WTC11 (cell line): ENCODE data around the gene GPC5. TPM values are rescaled to one million over a fixed set of nuclear protein-coding genes. Genes with fewer than 3 reads are reported as not detected.

Source experiments
- ATAC-seq: fragments of 200-7000 bp; cut with Tn5 transposase; 2 replicates; pipeline ENCODE4 v1.10.0; 2021; ENCODE audit warnings: mild to moderate bottlenecking, moderate library complexity
- CTCF ChIA-PET: fragments of 300-600 bp; sonication (Branson Sonifier 250); formaldehyde crosslinking; loops from one replicate; lab custom pipeline; 2021; ENCODE audit warnings: antibody characterized with exemption; lab: Charles Lee
- POLR2A ChIA-PET: fragments of 350-600 bp; sonication (Branson Sonifier 250); formaldehyde crosslinking; loops from one replicate; lab custom pipeline; 2021; ENCODE audit warnings: antibody characterized with exemption; lab: Charles Lee
- DNase-seq: peaks from one replicate; pipeline ENCODE4 v3.0.0; 2021; ENCODE audit warnings: low spot score
- H3K27ac Mint-ChIP-seq: 2 replicates; pipeline ENCODE4 v1.8.0; 2021; ENCODE audit warnings: mixed read lengths
- H3K27me3 Mint-ChIP-seq: 2 replicates; pipeline ENCODE4 v1.8.0; 2021; ENCODE audit warnings: low read depth, mild to moderate bottlenecking, moderate library complexity, mixed read lengths
- H3K36me3 Mint-ChIP-seq: 2 replicates; pipeline ENCODE4 v1.8.0; 2021; ENCODE audit warnings: mixed read lengths
- H3K4me1 Mint-ChIP-seq: 2 replicates; pipeline ENCODE4 v1.8.0; 2022; ENCODE audit warnings: mixed read lengths
- H3K4me3 Mint-ChIP-seq: 2 replicates; pipeline ENCODE4 v1.8.0; 2021; ENCODE audit warnings: mild to moderate bottlenecking, moderate library complexity, mixed read lengths
- H3K9me3 Mint-ChIP-seq: 2 replicates; pipeline ENCODE4 v1.8.0; 2021; ENCODE audit warnings: mixed read lengths
- AFF4 ChIP-seq: sonication (generic); formaldehyde crosslinking; IDR thresholded peaks from 2 replicates; pipeline ENCODE4 v1.8.1; 2023; ENCODE audit warnings: mild to moderate bottlenecking, missing genetic modification reagents, borderline replicate concordance
- ATF1 ChIP-seq: sonication (generic); formaldehyde crosslinking; IDR thresholded peaks from 2 replicates; pipeline ENCODE4 v1.8.1; 2023; ENCODE audit warnings: mild to moderate bottlenecking, moderate library complexity, missing genetic modification reagents
- FOXP1 ChIP-seq: sonication (generic); formaldehyde crosslinking; IDR thresholded peaks from 2 replicates; pipeline ENCODE4 v1.8.0; 2022; ENCODE audit warnings: missing genetic modification reagents, mild to moderate bottlenecking, moderate library complexity, borderline replicate concordance
- GTF2I ChIP-seq: fragments of 250-450 bp; sonication (Bioruptor Pico); conservative IDR thresholded peaks from 2 replicates; pipeline ENCODE4 v1.4.0; 2021; ENCODE audit warnings: mild to moderate bottlenecking
- MAX ChIP-seq: sonication (generic); formaldehyde crosslinking; IDR thresholded peaks from 2 replicates; pipeline ENCODE4 v1.8.0; 2022; ENCODE audit warnings: mild to moderate bottlenecking, missing genetic modification reagents
- NFATC4 ChIP-seq: fragments of 250-450 bp; sonication (Bioruptor Pico); IDR thresholded peaks from 2 replicates; pipeline ENCODE4 v1.9.0; 2021; ENCODE audit warnings: mild to moderate bottlenecking
- SOX15 ChIP-seq: fragments of 250-450 bp; sonication (Bioruptor Pico); IDR thresholded peaks from 2 replicates; pipeline ENCODE4 v1.9.0; 2021; ENCODE audit warnings: mild to moderate bottlenecking
- TCF7 ChIP-seq: sonication (generic); formaldehyde crosslinking; IDR thresholded peaks from 2 replicates; pipeline ENCODE4 v1.8.0; 2022; ENCODE audit warnings: mild to moderate bottlenecking, low read depth, missing genetic modification reagents, moderate library complexity
- ZNF232 ChIP-seq: sonication (generic); formaldehyde crosslinking; IDR thresholded peaks from 2 replicates; pipeline ENCODE4 v1.8.0; 2022; ENCODE audit warnings: mild to moderate bottlenecking, missing genetic modification reagents
- ZNF263 ChIP-seq: sonication (generic); formaldehyde crosslinking; IDR thresholded peaks from 2 replicates; pipeline ENCODE4 v1.8.1; 2022; ENCODE audit warnings: low read depth, mild to moderate bottlenecking, moderate library complexity, missing genetic modification reagents
- ZNF423 ChIP-seq: fragments of 250-450 bp; sonication (Bioruptor Pico); IDR thresholded peaks from 2 replicates; pipeline ENCODE4 v2.1.2; 2022; ENCODE audit warnings: mild to moderate bottlenecking, moderate library complexity
- total RNA-seq: library from RNA; stranded (reverse); gene quantifications from 3 replicates; pipeline ENCODE4 v1.2.3, GENCODE V29; 2021
- TF ChIP-seq, protein P1 (sequence below): fragments of 250-450 bp; sonication (Bioruptor Pico); IDR thresholded peaks from 2 replicates; pipeline ENCODE4 v2.1.2; 2022; ENCODE audit warnings: mild to moderate bottlenecking, moderate library complexity
- TF ChIP-seq, protein P2 (sequence below): sonication (generic); formaldehyde crosslinking; IDR thresholded peaks from 2 replicates; pipeline ENCODE4 v1.8.1; 2022; ENCODE audit warnings: missing genetic modification reagents, borderline replicate concordance
- TF ChIP-seq, protein P3 (sequence below): fragments of 200-600 bp; IDR thresholded peaks from 2 replicates; pipeline ENCODE4 v1.8.0; 2022; ENCODE audit warnings: antibody characterized with exemption
- TF ChIP-seq, protein P4 (sequence below): sonication (generic); formaldehyde crosslinking; IDR thresholded peaks from 2 replicates; pipeline ENCODE4 v1.8.0; 2022; ENCODE audit warnings: mild to moderate bottlenecking, missing genetic modification reagents
- TF ChIP-seq, protein P5 (sequence below): sonication (generic); formaldehyde crosslinking; IDR thresholded peaks from 2 replicates; pipeline ENCODE4 v1.8.1; 2022; ENCODE audit warnings: low read depth, missing genetic modification reagents, borderline replicate concordance

Gene GPC5
- total RNA-seq, 1 experiment from 2014 or later, result 0.46 TPM

DNA sequence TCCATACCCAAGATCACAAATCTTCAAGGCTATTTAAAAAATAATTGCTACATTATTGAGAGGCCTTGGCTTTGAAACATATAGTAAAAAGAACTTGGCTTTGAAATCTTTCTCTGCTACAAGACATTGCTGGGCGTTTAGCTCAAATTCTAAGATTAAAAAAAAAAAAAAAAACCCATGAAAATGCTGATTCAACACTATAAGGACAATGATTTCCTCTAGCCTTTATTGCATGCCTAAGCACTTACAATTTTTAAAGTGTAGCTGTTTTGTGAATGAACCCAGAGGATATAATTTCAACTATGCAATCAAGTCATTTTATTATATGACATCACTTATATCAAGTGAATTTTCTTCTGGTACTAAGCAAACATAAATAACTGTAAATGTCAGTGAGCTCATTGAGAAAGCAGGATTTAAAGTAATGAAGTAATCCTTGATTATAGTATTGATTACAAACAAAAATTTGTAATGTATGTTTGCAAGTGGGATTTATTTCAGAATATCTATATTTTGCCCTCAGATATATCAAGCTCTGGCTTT lies 1488.2 kb downstream of the GPC5 start (continued):
- TF ChIP-seq AFF4, result no peak
- TF ChIP-seq ZNF232 (CRISPR knock-in tag), result no peak
- TF ChIP-seq, protein P1, sequence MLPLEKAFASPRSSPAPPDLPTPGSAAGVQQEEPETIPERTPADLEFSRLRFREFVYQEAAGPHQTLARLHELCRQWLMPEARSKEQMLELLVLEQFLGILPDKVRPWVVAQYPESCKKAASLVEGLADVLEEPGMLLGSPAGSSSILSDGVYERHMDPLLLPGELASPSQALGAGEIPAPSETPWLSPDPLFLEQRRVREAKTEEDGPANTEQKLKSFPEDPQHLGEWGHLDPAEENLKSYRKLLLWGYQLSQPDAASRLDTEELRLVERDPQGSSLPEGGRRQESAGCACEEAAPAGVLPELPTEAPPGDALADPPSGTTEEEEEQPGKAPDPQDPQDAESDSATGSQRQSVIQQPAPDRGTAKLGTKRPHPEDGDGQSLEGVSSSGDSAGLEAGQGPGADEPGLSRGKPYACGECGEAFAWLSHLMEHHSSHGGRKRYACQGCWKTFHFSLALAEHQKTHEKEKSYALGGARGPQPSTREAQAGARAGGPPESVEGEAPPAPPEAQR (CRISPR knock-in tag), result no peak
- TF ChIP-seq, all 79 proteins: peak for 0

DNA sequence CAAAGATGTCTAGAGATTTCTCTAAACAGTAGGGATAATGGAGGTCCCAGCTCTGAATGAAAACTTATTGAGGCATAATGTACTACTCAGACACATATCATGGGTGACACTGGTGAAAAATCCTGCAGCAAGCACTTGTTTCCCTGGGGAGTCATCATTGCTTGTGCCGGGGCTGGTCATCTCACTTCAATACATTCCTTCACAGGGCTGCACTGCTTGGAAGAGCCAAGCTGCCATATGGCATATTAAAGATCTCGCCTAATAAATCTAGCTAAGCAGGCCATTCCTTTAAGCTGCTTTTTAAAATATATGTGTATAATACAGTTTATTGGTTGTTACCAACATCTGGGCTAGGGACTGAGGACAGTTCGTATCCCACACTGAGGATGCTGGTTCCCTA lies 1496.0 kb downstream of the GPC5 start:
- CTCF ChIA-PET, result interaction anchor here (0.6 kb wide), 1 partner anchor 1237 kb away, joined by 3 read pairs; no protein-coding TSS in a partner anchor
- no peak overlapping the region for H3K27ac Mint-ChIP-seq

More for the DNA sequence above, 1496.0 kb downstream of the GPC5 start:
- Mint-ChIP-seq H3K36me3 (no peaks in the 10 kb centered on the region), H3K27me3 (peaks cover 10% of the 10 kb centered on the region), H3K9me3 (peaks cover 15% of the 10 kb centered on the region), H3K4me1 (peaks cover 6% of the 10 kb centered on the region), H3K4me3 (no peak overlapping the region)
- POLR2A ChIA-PET, result no interaction called here
- TF ChIP-seq NFATC4 (CRISPR knock-in tag) (no peak), SOX15 (CRISPR knock-in tag) (no peak), FOXP1 (CRISPR knock-in tag) (no peak), GTF2I (CRISPR knock-in tag) (no peak), TCF7 (no peak), AFF4 (no peak), ZNF423 (CRISPR knock-in tag) (no peak), ATF1 (CRISPR knock-in tag) (no peak), ZNF263 (CRISPR knock-in tag) (no peak), MAX (CRISPR knock-in tag) (no peak)
- TF ChIP-seq, protein P2, sequence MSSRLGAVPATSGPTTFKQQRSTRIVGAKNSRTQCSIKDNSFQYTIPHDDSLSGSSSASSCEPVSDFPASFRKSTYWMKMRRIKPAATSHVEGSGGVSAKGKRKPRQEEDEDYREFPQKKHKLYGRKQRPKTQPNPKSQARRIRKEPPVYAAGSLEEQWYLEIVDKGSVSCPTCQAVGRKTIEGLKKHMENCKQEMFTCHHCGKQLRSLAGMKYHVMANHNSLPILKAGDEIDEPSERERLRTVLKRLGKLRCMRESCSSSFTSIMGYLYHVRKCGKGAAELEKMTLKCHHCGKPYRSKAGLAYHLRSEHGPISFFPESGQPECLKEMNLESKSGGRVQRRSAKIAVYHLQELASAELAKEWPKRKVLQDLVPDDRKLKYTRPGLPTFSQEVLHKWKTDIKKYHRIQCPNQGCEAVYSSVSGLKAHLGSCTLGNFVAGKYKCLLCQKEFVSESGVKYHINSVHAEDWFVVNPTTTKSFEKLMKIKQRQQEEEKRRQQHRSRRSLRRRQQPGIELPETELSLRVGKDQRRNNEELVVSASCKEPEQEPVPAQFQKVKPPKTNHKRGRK, result no peak
- TF ChIP-seq, protein P3, sequence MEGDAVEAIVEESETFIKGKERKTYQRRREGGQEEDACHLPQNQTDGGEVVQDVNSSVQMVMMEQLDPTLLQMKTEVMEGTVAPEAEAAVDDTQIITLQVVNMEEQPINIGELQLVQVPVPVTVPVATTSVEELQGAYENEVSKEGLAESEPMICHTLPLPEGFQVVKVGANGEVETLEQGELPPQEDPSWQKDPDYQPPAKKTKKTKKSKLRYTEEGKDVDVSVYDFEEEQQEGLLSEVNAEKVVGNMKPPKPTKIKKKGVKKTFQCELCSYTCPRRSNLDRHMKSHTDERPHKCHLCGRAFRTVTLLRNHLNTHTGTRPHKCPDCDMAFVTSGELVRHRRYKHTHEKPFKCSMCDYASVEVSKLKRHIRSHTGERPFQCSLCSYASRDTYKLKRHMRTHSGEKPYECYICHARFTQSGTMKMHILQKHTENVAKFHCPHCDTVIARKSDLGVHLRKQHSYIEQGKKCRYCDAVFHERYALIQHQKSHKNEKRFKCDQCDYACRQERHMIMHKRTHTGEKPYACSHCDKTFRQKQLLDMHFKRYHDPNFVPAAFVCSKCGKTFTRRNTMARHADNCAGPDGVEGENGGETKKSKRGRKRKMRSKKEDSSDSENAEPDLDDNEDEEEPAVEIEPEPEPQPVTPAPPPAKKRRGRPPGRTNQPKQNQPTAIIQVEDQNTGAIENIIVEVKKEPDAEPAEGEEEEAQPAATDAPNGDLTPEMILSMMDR, result no peak
- TF ChIP-seq, protein P4, sequence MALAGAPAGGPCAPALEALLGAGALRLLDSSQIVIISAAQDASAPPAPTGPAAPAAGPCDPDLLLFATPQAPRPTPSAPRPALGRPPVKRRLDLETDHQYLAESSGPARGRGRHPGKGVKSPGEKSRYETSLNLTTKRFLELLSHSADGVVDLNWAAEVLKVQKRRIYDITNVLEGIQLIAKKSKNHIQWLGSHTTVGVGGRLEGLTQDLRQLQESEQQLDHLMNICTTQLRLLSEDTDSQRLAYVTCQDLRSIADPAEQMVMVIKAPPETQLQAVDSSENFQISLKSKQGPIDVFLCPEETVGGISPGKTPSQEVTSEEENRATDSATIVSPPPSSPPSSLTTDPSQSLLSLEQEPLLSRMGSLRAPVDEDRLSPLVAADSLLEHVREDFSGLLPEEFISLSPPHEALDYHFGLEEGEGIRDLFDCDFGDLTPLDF (CRISPR knock-in tag), result no peak
- TF ChIP-seq, protein P5, sequence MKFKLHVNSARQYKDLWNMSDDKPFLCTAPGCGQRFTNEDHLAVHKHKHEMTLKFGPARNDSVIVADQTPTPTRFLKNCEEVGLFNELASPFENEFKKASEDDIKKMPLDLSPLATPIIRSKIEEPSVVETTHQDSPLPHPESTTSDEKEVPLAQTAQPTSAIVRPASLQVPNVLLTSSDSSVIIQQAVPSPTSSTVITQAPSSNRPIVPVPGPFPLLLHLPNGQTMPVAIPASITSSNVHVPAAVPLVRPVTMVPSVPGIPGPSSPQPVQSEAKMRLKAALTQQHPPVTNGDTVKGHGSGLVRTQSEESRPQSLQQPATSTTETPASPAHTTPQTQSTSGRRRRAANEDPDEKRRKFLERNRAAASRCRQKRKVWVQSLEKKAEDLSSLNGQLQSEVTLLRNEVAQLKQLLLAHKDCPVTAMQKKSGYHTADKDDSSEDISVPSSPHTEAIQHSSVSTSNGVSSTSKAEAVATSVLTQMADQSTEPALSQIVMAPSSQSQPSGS (CRISPR knock-in tag), result no peak
- no peak for DNase-seq
- no peak for ATAC-seq
